ENCODE measurements around the gene GALM. TPM values are rescaled to one million over a fixed set of nuclear protein-coding genes. Genes with fewer than 3 reads are reported as not detected.

GALM gene
- polyA plus RNA-seq, 1 donor (not counting 4 experiments of a cell fraction or from before 2014, with no cell fraction given) = 1.2 TPM

DNA sequence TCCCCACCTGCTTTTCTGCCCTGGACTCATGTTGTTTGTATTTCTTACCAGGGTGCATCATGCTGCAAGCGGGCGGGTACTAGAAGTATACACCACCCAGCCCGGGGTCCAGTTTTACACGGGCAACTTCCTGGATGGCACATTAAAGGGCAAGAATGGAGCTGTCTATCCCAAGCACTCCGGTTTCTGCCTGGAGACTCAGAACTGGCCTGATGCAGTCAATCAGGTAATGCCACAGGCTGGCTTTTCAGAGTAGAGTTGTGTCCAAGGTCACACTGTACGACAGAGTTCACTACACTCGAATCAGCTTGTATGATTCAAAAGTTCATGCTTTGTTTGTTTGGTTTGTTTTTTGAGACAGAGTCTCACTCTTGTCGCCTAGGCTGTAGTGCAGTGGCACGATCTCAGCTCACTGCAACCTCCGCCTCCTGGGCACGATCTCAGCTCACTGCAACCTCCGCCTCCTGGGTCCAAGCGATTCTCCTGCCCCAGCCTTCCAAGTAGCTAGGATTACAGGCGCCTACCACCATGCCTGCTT, 65.8 kb downstream of the GALM start:
- dilution Hi-C loops (cut with MboI; ENCODE audit: extremely low pct_ligation_motif_present, low sequenced_read_pairs) = loop anchor here (25.0 kb wide), 1 partner anchor 169 kb away; no protein-coding TSS in a partner anchor
- no peak overlapping the region for H3K4me2 ChIP-seq (ENCODE audit: control insufficient read depth, extremely low read depth, insufficient read depth, low read depth, low read length)
- H3K4me3 ChIP-seq (ENCODE audit: control insufficient read depth in 2 of 3, extremely low read depth in 1 of 3, insufficient read depth in 2 of 3, low read depth in 1 of 3, low read length in 3 of 3) = no peak overlapping the region
- no peak overlapping the region for H2AFZ ChIP-seq (ENCODE audit: control insufficient read depth, low read length)
- H3K79me2 ChIP-seq (ENCODE audit: control insufficient read depth, insufficient read depth, low read length) = no peaks in the 10 kb centered on the region
- FAIRE-seq (no peak), DNase-seq (ENCODE audit: low read depth, low spot score) (no peak)
- no peaks in the 10 kb centered on the region for H3K36me3 ChIP-seq (ENCODE audit: control insufficient read depth in 2 of 2, extremely low read depth in 1 of 2, insufficient read depth in 2 of 2, low read length in 2 of 2)
- H3K27me3 ChIP-seq (ENCODE audit: control insufficient read depth, extremely low read depth, insufficient read depth, low read length) = no peaks in the 10 kb centered on the region
- TF ChIP-seq, protein P1, sequence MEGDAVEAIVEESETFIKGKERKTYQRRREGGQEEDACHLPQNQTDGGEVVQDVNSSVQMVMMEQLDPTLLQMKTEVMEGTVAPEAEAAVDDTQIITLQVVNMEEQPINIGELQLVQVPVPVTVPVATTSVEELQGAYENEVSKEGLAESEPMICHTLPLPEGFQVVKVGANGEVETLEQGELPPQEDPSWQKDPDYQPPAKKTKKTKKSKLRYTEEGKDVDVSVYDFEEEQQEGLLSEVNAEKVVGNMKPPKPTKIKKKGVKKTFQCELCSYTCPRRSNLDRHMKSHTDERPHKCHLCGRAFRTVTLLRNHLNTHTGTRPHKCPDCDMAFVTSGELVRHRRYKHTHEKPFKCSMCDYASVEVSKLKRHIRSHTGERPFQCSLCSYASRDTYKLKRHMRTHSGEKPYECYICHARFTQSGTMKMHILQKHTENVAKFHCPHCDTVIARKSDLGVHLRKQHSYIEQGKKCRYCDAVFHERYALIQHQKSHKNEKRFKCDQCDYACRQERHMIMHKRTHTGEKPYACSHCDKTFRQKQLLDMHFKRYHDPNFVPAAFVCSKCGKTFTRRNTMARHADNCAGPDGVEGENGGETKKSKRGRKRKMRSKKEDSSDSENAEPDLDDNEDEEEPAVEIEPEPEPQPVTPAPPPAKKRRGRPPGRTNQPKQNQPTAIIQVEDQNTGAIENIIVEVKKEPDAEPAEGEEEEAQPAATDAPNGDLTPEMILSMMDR (optimal IDR thresholded peaks at IDR 0.05 in 1 of 3, IDR thresholded peaks at IDR 0.05 in 1 of 3, conservative IDR thresholded peaks at IDR 0.05 in 1 of 3; ENCODE audit: extremely low read depth in 1 of 3, insufficient read depth in 2 of 3, low read length in 3 of 3) = no peak
- TF ChIP-seq EZH2 (IDR thresholded peaks at IDR 0.05; ENCODE audit: low read length) = no peak
- no peak overlapping the region for H3K27ac ChIP-seq (ENCODE audit: control insufficient read depth, insufficient read depth, low read length)
- H3K9me3 ChIP-seq (ENCODE audit: control insufficient read depth, low read depth, low read length) = no peaks in the 10 kb centered on the region
- H4K20me1 ChIP-seq (ENCODE audit: control insufficient read depth, extremely low read depth, insufficient read depth, low read length) = no peaks in the 10 kb centered on the region
- H3K9ac ChIP-seq (ENCODE audit: control insufficient read depth, extremely low read depth, insufficient read depth, low read length) = no peak overlapping the region
- no peaks in the 10 kb centered on the region for H3K4me1 ChIP-seq (ENCODE audit: control insufficient read depth, extremely low read depth, insufficient read depth, low read length)
- H3K9me1 ChIP-seq (ENCODE audit: control insufficient read depth, extremely low read depth, insufficient read depth, low read length) = no peaks in the 10 kb centered on the region

DNA sequence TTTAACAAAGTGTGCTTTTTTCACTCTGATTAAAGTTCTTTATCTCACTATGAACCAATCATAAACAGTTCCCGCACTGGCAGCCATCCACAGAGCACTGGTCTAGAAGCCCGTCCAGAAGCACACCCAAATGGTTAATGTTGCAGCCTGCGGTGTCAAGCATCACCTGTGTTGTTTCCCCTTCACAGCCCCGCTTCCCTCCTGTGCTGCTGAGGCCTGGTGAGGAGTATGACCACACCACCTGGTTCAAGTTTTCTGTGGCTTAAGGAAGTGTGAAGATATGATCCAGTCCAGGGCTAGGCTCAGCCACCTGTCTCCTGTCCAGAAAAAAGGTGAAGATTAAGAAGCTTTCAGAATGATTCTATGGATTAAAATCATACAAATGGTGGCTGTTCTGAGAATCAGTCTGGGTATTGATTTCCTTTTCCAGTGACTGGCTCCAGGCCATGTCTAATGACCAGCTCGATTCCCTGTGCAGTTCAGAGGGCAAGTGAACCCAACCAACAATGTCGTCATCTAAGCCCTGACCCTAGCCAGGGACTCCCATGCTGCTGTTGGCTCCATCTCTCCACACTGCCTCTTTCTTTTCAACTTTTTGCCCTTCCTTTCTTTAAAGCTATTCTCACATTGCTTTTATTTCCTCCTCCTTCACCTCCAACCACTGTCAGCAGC, 67.5 kb downstream of the GALM start:
- TF ChIP-seq, protein P1 (optimal IDR thresholded peaks at IDR 0.05 in 1 of 3, IDR thresholded peaks at IDR 0.05 in 1 of 3, conservative IDR thresholded peaks at IDR 0.05 in 1 of 3; ENCODE audit: extremely low read depth in 1 of 3, insufficient read depth in 2 of 3, low read length in 3 of 3) = no peak
- TF ChIP-seq EZH2 (IDR thresholded peaks at IDR 0.05; ENCODE audit: low read length) = no peak
- no peak for DNase-seq (ENCODE audit: low read depth, low spot score)
- no peak overlapping the region for H2AFZ ChIP-seq (ENCODE audit: control insufficient read depth, low read length)
- H3K4me3 ChIP-seq (ENCODE audit: control insufficient read depth in 2 of 3, extremely low read depth in 1 of 3, insufficient read depth in 2 of 3, low read depth in 1 of 3, low read length in 3 of 3) = no peak overlapping the region
- no peaks in the 10 kb centered on the region for H3K4me1 ChIP-seq (ENCODE audit: control insufficient read depth, extremely low read depth, insufficient read depth, low read length)
- H4K20me1 ChIP-seq (ENCODE audit: control insufficient read depth, extremely low read depth, insufficient read depth, low read length) = no peaks in the 10 kb centered on the region
- no peaks in the 10 kb centered on the region for H3K9me1 ChIP-seq (ENCODE audit: control insufficient read depth, extremely low read depth, insufficient read depth, low read length)
- H3K27me3 ChIP-seq (ENCODE audit: control insufficient read depth, extremely low read depth, insufficient read depth, low read length) = no peaks in the 10 kb centered on the region
- H3K4me2 ChIP-seq (ENCODE audit: control insufficient read depth, extremely low read depth, insufficient read depth, low read depth, low read length) = no peak overlapping the region
- no peak overlapping the region for H3K27ac ChIP-seq (ENCODE audit: control insufficient read depth, insufficient read depth, low read length)
- H3K9ac ChIP-seq (ENCODE audit: control insufficient read depth, extremely low read depth, insufficient read depth, low read length) = no peak overlapping the region
- FAIRE-seq = no peak
- peaks cover 2 to 8% of the 10 kb centered on the region in 2 experiments for H3K36me3 ChIP-seq (ENCODE audit: control insufficient read depth in 2 of 2, extremely low read depth in 1 of 2, insufficient read depth in 2 of 2, low read length in 2 of 2)
- dilution Hi-C loops (cut with MboI; ENCODE audit: extremely low pct_ligation_motif_present, low sequenced_read_pairs) = loop anchor here (25.0 kb wide), 1 partner anchor 171 kb away; no protein-coding TSS in a partner anchor
- H3K79me2 ChIP-seq (ENCODE audit: control insufficient read depth, insufficient read depth, low read length) = no peaks in the 10 kb centered on the region
- no peaks in the 10 kb centered on the region for H3K9me3 ChIP-seq (ENCODE audit: control insufficient read depth, low read depth, low read length)
